GM19324 (cell line): Measurements from ENCODE around the gene CFAP46.
"Not testable (repeated sequence)": the region's sequence is repeated elsewhere in the genome, so short reads cannot be mapped to it uniquely, and the experiment has no call there.

Experiments used
- ATAC-seq: cut with Tn5 transposase; IDR thresholded peaks from one replicate; pipeline ENCODE4 v1.9.1; 2021; ENCODE audit warnings: mild to moderate bottlenecking, moderate library complexity; ENCODE audit not compliant: unreplicated experiment, low FRiP score

CFAP46 gene

GRCh38 chr10:132931258-132932250 lies 10.8 kb downstream of the CFAP46 start:
- not testable (repeated sequence) for ATAC-seq

GRCh38 chr10:132930701-132931100 lies 11.7 kb downstream of the CFAP46 start:
- not testable (repeated sequence) for ATAC-seq

- ATAC-seq, result no peak
These were observed 12.3 kb downstream of the CFAP46 start for GRCh38 chr10:132929953-132930548.

- no peak for ATAC-seq
These were observed 12.9 kb downstream of the CFAP46 start for GRCh38 chr10:132929480-132929879.

GRCh38 chr10:132928261-132928660 lies 14.1 kb downstream of the CFAP46 start:
- ATAC-seq, result no peak

GRCh38 chr10:132927824-132928223 lies 14.5 kb downstream of the CFAP46 start:
- ATAC-seq, result no peak

GRCh38 chr10:132926777-132927650 lies 15.4 kb downstream of the CFAP46 start:
- no peak for ATAC-seq

GRCh38 chr10:132926070-132926469 lies 16.3 kb downstream of the CFAP46 start:
- ATAC-seq, result no peak

- ATAC-seq, result no peak
These were observed 16.8 kb downstream of the CFAP46 start for GRCh38 chr10:132925614-132926013.

- ATAC-seq, result no peak
These were observed 17.3 kb downstream of the CFAP46 start for GRCh38 chr10:132925071-132925561.

- no peak for ATAC-seq
These were observed 18.1 kb downstream of the CFAP46 start for GRCh38 chr10:132924046-132924952.

- not testable (repeated sequence) for ATAC-seq
These were observed 19.0 kb downstream of the CFAP46 start for GRCh38 chr10:132923384-132923783.

- ATAC-seq, result no peak
These were observed 19.5 kb downstream of the CFAP46 start for GRCh38 chr10:132922872-132923271.

GRCh38 chr10:132921818-132922807 lies 20.3 kb downstream of the CFAP46 start:
- no peak for ATAC-seq

GRCh38 chr10:132921086-132921485 lies 21.3 kb downstream of the CFAP46 start:
- ATAC-seq, result no peak

GRCh38 chr10:132920101-132920925 lies 22.1 kb downstream of the CFAP46 start:
- no peak for ATAC-seq

GRCh38 chr10:132919374-132920100 lies 22.8 kb downstream of the CFAP46 start:
- ATAC-seq, result no peak
